ENCODE data around the gene DNAJC5. TPM values are rescaled to one million over a fixed set of nuclear protein-coding genes. Genes with fewer than 3 reads are reported as not detected.

Gene DNAJC5
- total RNA-seq, 1 experiment from 2014 or later, result 124 TPM

- peaks cover 19% of the 10 kb centered on the region for H3K36me3 ChIP-seq (ENCODE audit: control insufficient read depth, insufficient read depth, low read length)
- Mint-ChIP-seq H3K4me3 (ENCODE audit: unreplicated experiment) (no peak overlapping the region), H3K27ac (ENCODE audit: unreplicated experiment) (no peak overlapping the region), H3K4me1 (ENCODE audit: low read depth, unreplicated experiment) (peaks cover 22% of the 10 kb centered on the region), H3K27me3 (ENCODE audit: insufficient read depth, unreplicated experiment) (no peaks in the 10 kb centered on the region), H3K9me3 (ENCODE audit: unreplicated experiment) (peaks cover 10% of the 10 kb centered on the region), H3K36me3 (ENCODE audit: insufficient read depth, unreplicated experiment) (peaks cover 56% of the 10 kb centered on the region)
- POLR2A ChIA-PET, result no interaction called here
- TF ChIP-seq CTCF (IDR thresholded peaks at IDR 0.05; ENCODE audit: insufficient read depth in 1 of 2, low read depth in 1 of 2, low read length in 1 of 2, severe bottlenecking in 1 of 2, unreplicated experiment in 1 of 2), result no peak
- no peak for DNase-seq
- H3K4me1 ChIP-seq, result peaks cover 13% of the 10 kb centered on the region
- intact Hi-C loops (cut with micrococcal nuclease; ENCODE audit: unreplicated experiment), result no loop called here
- H3K9me3 ChIP-seq, result peaks cover 16% of the 10 kb centered on the region
- CTCF ChIA-PET, result interaction anchor here (0.6 kb wide), 1 partner anchor 12 kb away, joined by 3 read pairs; no protein-coding TSS in a partner anchor
- no peak overlapping the region for H3K4me3 ChIP-seq (ENCODE audit: low read depth, low read length)
- H3K27me3 ChIP-seq (replicated peaks; ENCODE audit: control insufficient read depth, insufficient read depth, low read length), result no peaks in the 10 kb centered on the region
- no TSS peak for BruUV-seq (replicated peaks)
Observed at GRCh38 chr20:63961664-63962425, 66.9 kb downstream of the DNAJC5 start.

GRCh38 chr20:63962426-63963347, 67.8 kb downstream of the DNAJC5 start:
- Mint-ChIP-seq H3K27ac (ENCODE audit: unreplicated experiment) (no peak overlapping the region), H3K9me3 (ENCODE audit: unreplicated experiment) (peaks cover 10% of the 10 kb centered on the region), H3K4me1 (ENCODE audit: low read depth, unreplicated experiment) (peaks cover 16% of the 10 kb centered on the region), H3K27me3 (ENCODE audit: insufficient read depth, unreplicated experiment) (no peaks in the 10 kb centered on the region), H3K4me3 (ENCODE audit: unreplicated experiment) (no peak overlapping the region), H3K36me3 (ENCODE audit: insufficient read depth, unreplicated experiment) (peaks cover 56% of the 10 kb centered on the region)
- peaks cover 22% of the 10 kb centered on the region for H3K36me3 ChIP-seq (ENCODE audit: control insufficient read depth, insufficient read depth, low read length)
- H3K9me3 ChIP-seq, result peaks cover 23% of the 10 kb centered on the region
- no peak for TF ChIP-seq CTCF (IDR thresholded peaks at IDR 0.05; ENCODE audit: insufficient read depth in 1 of 2, low read depth in 1 of 2, low read length in 1 of 2, severe bottlenecking in 1 of 2, unreplicated experiment in 1 of 2)
- peaks cover 13% of the 10 kb centered on the region for H3K4me1 ChIP-seq
- ChIA-PET POLR2A (no interaction called here), CTCF (interaction anchor here (0.6 kb wide), 1 partner anchor 11 kb away, joined by 3 read pairs; no protein-coding TSS in a partner anchor)
- no peaks in the 10 kb centered on the region for H3K27me3 ChIP-seq (replicated peaks; ENCODE audit: control insufficient read depth, insufficient read depth, low read length)
- no TSS peak for BruUV-seq (replicated peaks)
- no peak overlapping the region for H3K4me3 ChIP-seq (ENCODE audit: low read depth, low read length)
- intact Hi-C loops (cut with micrococcal nuclease; ENCODE audit: unreplicated experiment), result no loop called here
- DNase-seq, result no peak

DNA sequence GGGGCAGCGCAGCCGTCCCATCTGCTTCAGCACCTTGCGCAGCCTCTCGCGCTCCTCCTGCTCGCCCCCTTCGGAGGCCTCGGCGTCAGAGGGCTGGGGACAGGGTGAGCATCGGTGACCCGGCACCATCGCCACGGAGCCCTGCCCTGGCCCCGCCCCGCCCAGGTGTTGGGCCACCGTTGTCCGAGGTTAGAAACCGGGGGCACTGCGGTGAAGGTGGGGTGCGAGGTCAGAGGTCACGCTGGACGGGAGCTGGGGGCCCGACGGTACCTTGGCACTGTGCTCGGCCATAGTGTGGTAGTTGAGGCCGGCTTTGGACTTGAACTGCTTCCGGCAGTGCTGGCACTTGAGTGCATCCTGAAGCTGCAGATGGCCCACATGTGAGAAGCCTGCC, 68.4 kb downstream of the DNAJC5 start:
- no peak for TF ChIP-seq CTCF (IDR thresholded peaks at IDR 0.05; ENCODE audit: insufficient read depth in 1 of 2, low read depth in 1 of 2, low read length in 1 of 2, severe bottlenecking in 1 of 2, unreplicated experiment in 1 of 2)
- Mint-ChIP-seq H3K36me3 (ENCODE audit: insufficient read depth, unreplicated experiment) (peaks cover 56% of the 10 kb centered on the region), H3K27ac (ENCODE audit: unreplicated experiment) (no peak overlapping the region), H3K4me3 (ENCODE audit: unreplicated experiment) (no peak overlapping the region), H3K27me3 (ENCODE audit: insufficient read depth, unreplicated experiment) (no peaks in the 10 kb centered on the region), H3K9me3 (ENCODE audit: unreplicated experiment) (peaks cover 10% of the 10 kb centered on the region), H3K4me1 (ENCODE audit: low read depth, unreplicated experiment) (peaks cover 10% of the 10 kb centered on the region)
- no peak for DNase-seq
- H3K36me3 ChIP-seq (ENCODE audit: control insufficient read depth, insufficient read depth, low read length), result peaks cover 26% of the 10 kb centered on the region
- peaks cover 9% of the 10 kb centered on the region for H3K4me1 ChIP-seq
- intact Hi-C loops (cut with micrococcal nuclease; ENCODE audit: unreplicated experiment), result no loop called here
- H3K27me3 ChIP-seq (replicated peaks; ENCODE audit: control insufficient read depth, insufficient read depth, low read length), result no peaks in the 10 kb centered on the region
- peaks cover 23% of the 10 kb centered on the region for H3K9me3 ChIP-seq
- BruUV-seq (replicated peaks), result no TSS peak
- CTCF ChIA-PET, result no interaction called here
- POLR2A ChIA-PET, result no interaction called here
- H3K4me3 ChIP-seq (ENCODE audit: low read depth, low read length), result no peak overlapping the region
